Stimulated activated CD4-positive, alpha-beta T cell treated with anti-CD3 and anti-CD28 coated beads, Interleukin-12 subunit alpha, Interleukin-12 subunit beta, amount 100 ng/mL, for 24 hours (primary cell): ENCODE measurements around the gene SGF29.
"Not testable (repeated sequence)": the region's sequence is repeated elsewhere in the genome, so short reads cannot be mapped to it uniquely, and the experiment has no call there.

Experiments
- DNase-seq, 2 experiments: peaks; one replicate each; pipeline ENCODE4 v3.0.0-alpha.2; 2020; ENCODE audit warnings: low read depth in 2 of 2

Gene SGF29

GRCh38 chr16:28532940-28533647 is 20.6 kb upstream of the SGF29 start:
- no peak for DNase-seq

- no peak for DNase-seq
These were observed 19.0 kb upstream of the SGF29 start for GRCh38 chr16:28534542-28535373.

- DNase-seq, result no peak
These were observed 16.6 kb upstream of the SGF29 start for GRCh38 chr16:28537076-28537475.

- no peak for DNase-seq
These were observed 15.6 kb upstream of the SGF29 start for GRCh38 chr16:28537964-28538732.

- DNase-seq, result no peak
These were observed 14.8 kb upstream of the SGF29 start, which contains the start of gene NUPR1 for GRCh38 chr16:28538733-28539596. NUPR1 (minus strand) TSS chr16:28538974; CDS start chr16:28538907, 67 bp downstream.

- no peak for DNase-seq
These were observed 13.4 kb upstream of the SGF29 start for GRCh38 chr16:28540346-28540745.

GRCh38 chr16:28542646-28543045 is 11.1 kb upstream of the SGF29 start:
- no peak for DNase-seq

- no peak for DNase-seq
These were observed 10.6 kb upstream of the SGF29 start for GRCh38 chr16:28543072-28543471.

- DNase-seq, result no peak
These were observed 8.7 kb upstream of the SGF29 start for GRCh38 chr16:28544998-28545397.

- not testable (repeated sequence) for DNase-seq
These were observed 7.8 kb upstream of the SGF29 start for GRCh38 chr16:28545964-28546363.

GRCh38 chr16:28546626-28547025 is 7.1 kb upstream of the SGF29 start:
- no peak for DNase-seq

GRCh38 chr16:28548306-28548802 is 5.4 kb upstream of the SGF29 start:
- DNase-seq, result no peak

- DNase-seq, result no peak
These were observed 4.3 kb upstream of the SGF29 start for GRCh38 chr16:28549301-28549899.

- no peak for DNase-seq
These were observed 1.1 kb downstream of the SGF29 start for GRCh38 chr16:28554634-28555423.

GRCh38 chr16:28555561-28555960 is 1.8 kb downstream of the SGF29 start:
- DNase-seq, result no peak

- DNase-seq, result no peak
These were observed 3.2 kb downstream of the SGF29 start for GRCh38 chr16:28556914-28557320.

- no peak for DNase-seq
These were observed 4.7 kb downstream of the SGF29 start for GRCh38 chr16:28558456-28558855.

GRCh38 chr16:28561557-28562187 is 8.0 kb downstream of the SGF29 start:
- no peak for DNase-seq

GRCh38 chr16:28562199-28562598 is 8.5 kb downstream of the SGF29 start:
- no peak for DNase-seq
